HFF-Myc (cell line): ENCODE results near the gene HUNK.

Source experiments
- DNase-seq: peaks from one replicate; pipeline ENCODE4 v3.0.0-alpha.2; 2011; ENCODE audit warnings: low read depth; ENCODE audit errors: extremely low read depth
- H3K4me3 ChIP-seq: replicated peaks from 2 replicates; pipeline ENCODE4 v1.5.1; 2011; ENCODE audit warnings: low read depth, mild to moderate bottlenecking, control low read depth, low read length
- CTCF ChIP-seq: IDR thresholded peaks from 2 replicates; pipeline ENCODE4 v1.5.1; 2012; ENCODE audit warnings: mild to moderate bottlenecking, low read depth, low read length, control low read depth; ENCODE audit errors: missing control alignments

The HUNK gene

GRCh38 chr21:31872452-31873274, at the start of gene HUNK:
TSS of gene HUNK (plus strand) at chr21:31873020. CDS start at chr21:31873675, 655 bp downstream.
- H3K4me3 ChIP-seq: peak within 1 kb of the TSS; percentile 56
- no peak for DNase-seq
- no peak for TF ChIP-seq CTCF

- H3K4me3 ChIP-seq: no peak overlapping the region
- TF ChIP-seq CTCF: no peak
- DNase-seq: no peak
Observed at GRCh38 chr21:31829736-31830472, 42.9 kb upstream of the HUNK start.

GRCh38 chr21:31830701-31831100, 42.1 kb upstream of the HUNK start:
- H3K4me3 ChIP-seq: no peak overlapping the region
- no peak for DNase-seq
- no peak for TF ChIP-seq CTCF

- no peak for DNase-seq
- no peak overlapping the region for H3K4me3 ChIP-seq
- TF ChIP-seq CTCF: no peak
Observed at GRCh38 chr21:31837041-31837440, 35.8 kb upstream of the HUNK start.

GRCh38 chr21:31837618-31838390, 35.0 kb upstream of the HUNK start:
- no peak overlapping the region for H3K4me3 ChIP-seq
- no peak for DNase-seq
- no peak for TF ChIP-seq CTCF

- no peak for DNase-seq
Observed at GRCh38 chr21:31838586-31839355, 34.0 kb upstream of the HUNK start.

More at GRCh38 chr21:31838586-31839355, 34.0 kb upstream of the HUNK start:
- H3K4me3 ChIP-seq: no peak overlapping the region
- no peak for TF ChIP-seq CTCF
